ENCODE data around the gene FES.
"Not testable (repeated sequence)": the region's sequence is repeated elsewhere in the genome, so short reads cannot be mapped to it uniquely, and the experiment has no call there.

The FES gene

DNA sequence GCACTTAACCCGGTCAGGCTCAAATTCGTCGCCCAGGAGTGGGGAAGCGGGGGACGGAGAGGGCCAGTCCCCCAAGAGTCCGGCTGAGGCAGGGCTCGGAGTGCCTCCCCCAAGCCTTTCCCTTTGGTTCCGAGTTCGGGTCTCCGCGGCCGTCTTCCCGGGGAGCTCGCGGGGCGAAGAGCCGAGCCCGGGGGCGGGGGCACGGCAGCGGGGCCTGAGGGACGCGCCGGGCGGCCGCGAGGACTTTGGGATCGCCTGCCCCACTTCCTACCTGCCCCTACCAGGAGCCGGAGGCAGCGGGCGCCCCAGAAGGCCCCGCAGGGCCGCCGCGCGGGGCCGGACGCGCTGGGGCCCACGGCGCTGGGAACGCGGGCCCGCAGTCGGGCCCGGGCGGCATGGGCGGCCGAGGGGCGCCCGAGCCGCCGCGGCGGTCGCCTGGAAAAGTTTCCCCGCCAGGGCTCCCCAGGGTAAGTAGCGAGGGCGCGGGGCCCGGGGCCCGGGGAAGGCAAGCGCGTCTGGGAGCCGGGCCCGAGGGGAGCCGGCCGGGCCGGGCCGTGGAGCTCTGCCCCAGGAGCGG is 13.1 kb upstream of the FES start:
- H3K4me3 ChIP-seq (ENCODE audit: low read depth, low read length), result peak overlapping the region; percentile 67
- TF ChIP-seq, protein P1, sequence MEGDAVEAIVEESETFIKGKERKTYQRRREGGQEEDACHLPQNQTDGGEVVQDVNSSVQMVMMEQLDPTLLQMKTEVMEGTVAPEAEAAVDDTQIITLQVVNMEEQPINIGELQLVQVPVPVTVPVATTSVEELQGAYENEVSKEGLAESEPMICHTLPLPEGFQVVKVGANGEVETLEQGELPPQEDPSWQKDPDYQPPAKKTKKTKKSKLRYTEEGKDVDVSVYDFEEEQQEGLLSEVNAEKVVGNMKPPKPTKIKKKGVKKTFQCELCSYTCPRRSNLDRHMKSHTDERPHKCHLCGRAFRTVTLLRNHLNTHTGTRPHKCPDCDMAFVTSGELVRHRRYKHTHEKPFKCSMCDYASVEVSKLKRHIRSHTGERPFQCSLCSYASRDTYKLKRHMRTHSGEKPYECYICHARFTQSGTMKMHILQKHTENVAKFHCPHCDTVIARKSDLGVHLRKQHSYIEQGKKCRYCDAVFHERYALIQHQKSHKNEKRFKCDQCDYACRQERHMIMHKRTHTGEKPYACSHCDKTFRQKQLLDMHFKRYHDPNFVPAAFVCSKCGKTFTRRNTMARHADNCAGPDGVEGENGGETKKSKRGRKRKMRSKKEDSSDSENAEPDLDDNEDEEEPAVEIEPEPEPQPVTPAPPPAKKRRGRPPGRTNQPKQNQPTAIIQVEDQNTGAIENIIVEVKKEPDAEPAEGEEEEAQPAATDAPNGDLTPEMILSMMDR (IDR thresholded peaks at IDR 0.05; ENCODE audit: control insufficient read depth, extremely low read depth, insufficient read depth), result no peak
- DNase-seq (ENCODE audit: low read depth), result no peak

DNA sequence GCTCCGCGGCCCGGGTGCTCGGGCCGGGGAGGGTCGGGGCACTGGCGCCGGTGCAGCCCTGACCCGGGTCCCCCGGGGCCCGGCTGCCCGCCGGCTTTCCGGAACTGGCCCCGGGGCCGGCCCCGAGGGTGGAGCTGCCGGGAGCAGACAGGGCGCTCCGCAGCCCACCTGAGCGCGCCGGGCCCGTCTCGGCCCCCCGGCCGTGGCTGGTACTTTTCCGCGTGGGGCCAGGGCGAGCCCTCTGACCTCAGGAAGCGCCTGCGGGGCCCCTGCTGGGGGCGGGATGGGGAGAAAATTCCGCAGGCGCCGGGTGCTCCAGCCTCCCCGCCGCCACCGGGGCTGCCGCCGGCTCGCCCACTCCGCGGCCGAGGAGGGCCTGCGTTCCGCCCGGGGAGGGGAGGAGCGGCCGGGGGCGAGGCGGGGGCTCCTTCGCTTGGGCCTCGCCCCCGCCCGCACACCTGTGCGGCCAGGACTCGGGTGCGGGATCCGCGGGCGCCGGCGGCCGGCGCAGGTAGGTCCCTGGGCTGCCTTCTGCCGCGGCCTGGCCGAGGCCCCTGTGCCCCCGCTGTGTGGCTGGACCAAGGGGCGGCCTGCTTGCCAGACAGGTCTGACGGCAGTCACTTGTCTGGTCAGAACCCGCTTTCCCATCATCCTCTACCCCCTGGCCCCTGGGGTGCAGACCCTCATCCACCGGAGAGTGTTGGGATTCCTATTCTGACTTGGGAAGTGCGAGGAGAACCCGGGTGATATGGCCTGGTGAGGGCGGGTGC is 12.4 kb upstream of the FES start:
- no peak for DNase-seq (ENCODE audit: low read depth)

DNA sequence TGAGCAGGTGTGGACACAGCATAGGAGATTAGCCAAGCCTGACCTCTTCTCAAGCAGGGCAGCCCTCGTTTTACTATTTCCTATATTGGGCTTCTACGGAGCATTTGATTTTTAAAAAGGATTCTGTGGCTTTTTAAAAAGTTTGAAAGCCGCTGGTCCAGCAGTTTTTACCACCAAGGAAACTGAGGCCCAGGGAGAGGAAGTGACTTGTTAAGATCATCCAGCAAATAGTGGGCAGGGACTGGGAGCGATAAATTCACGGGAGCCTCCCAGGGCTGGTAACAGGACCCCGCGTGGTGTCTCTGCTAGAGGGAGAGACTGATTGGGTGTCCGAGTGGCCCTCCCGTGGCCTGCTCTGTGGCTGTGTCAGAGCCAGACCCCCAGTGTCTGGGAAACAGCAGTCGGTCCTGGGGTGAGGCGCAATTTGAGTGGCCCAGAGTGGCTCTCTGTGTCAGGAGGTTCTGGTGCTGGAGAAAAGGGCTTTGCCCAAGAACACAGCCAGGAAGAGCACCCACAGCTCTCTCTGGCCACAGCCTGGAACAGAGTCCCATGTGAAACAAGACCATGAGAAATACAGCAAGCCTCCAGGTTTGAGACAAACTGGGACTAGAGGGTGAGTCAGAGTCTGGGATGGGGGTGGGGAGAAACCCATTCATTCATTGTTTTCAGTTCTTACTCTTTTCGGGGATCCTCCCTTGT is 11.7 kb upstream of the FES start:
- no peak for DNase-seq (ENCODE audit: low read depth)
- TF ChIP-seq, protein P1 (IDR thresholded peaks at IDR 0.05; ENCODE audit: control insufficient read depth, extremely low read depth, insufficient read depth), result no peak
- peak overlapping the region; percentile 67 for H3K4me3 ChIP-seq (ENCODE audit: low read depth, low read length)

More for the DNA sequence above, 12.4 kb upstream of the FES start:
- H3K4me3 ChIP-seq (ENCODE audit: low read depth, low read length), result peak overlapping the region; percentile 67
- TF ChIP-seq, protein P1 (IDR thresholded peaks at IDR 0.05; ENCODE audit: control insufficient read depth, extremely low read depth, insufficient read depth), result no peak

DNA sequence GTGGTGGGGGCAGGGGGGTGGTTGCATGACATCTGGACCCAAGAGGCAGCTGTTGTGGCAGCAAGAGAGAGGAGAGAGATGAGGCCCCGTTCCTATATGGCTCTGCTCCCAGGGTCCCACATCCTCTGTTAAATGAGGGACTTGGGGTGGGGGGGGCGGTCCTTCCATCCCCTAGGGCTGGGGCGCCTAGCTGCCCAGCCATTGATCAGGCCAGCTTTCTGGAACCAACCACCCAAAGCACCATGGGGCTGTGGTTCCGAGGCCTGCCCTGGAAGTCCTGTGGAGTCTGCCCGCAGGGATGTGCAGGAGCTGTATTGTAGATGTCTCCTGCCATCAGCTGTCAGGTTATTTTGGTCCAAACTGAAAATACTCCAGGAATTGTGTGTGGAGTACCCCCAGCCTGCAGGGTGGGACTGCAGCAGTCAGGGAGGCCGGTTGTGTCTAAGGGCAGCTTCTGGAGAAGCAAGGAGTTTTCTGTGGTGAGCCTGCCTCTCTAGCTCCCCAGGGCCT is 10.8 kb upstream of the FES start:
- TF ChIP-seq, protein P1 (IDR thresholded peaks at IDR 0.05; ENCODE audit: control insufficient read depth, extremely low read depth, insufficient read depth), result no peak
- no peak overlapping the region for H3K4me3 ChIP-seq (ENCODE audit: low read depth, low read length)
- DNase-seq (ENCODE audit: low read depth), result no peak

DNA sequence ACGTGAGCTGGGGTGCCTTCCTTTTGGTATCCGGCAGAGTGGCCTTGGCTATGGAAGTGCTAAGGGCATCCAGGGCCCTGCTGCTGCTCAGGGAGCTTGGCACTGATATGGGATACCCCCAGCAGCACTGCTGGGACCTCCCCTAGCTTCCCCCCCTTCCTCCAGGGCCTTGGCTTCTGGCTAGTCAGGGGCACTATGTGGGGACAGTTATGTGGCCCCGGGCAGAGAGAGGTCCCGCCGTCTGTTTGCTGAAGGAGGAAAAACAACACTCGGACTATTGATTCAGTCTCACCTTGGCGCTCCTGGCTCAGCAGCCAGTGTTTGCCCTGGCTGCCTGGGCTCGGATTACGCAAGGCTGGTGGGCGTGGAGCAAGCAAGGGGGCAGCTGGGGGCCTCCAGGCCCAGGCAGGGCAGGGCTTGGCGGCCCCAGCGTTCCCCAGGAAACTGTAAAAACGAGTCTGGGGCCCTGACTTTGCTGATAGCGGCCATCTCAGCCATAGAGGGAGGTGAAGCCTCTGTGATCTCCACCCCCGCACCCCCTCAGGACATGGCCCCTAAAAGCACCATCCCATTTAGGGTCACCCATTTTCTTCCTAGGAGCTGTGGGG is 10.2 kb upstream of the FES start:
- TF ChIP-seq, protein P1 (IDR thresholded peaks at IDR 0.05; ENCODE audit: control insufficient read depth, extremely low read depth, insufficient read depth), result no peak
- no peak for DNase-seq (ENCODE audit: low read depth)
- no peak overlapping the region for H3K4me3 ChIP-seq (ENCODE audit: low read depth, low read length)

DNA sequence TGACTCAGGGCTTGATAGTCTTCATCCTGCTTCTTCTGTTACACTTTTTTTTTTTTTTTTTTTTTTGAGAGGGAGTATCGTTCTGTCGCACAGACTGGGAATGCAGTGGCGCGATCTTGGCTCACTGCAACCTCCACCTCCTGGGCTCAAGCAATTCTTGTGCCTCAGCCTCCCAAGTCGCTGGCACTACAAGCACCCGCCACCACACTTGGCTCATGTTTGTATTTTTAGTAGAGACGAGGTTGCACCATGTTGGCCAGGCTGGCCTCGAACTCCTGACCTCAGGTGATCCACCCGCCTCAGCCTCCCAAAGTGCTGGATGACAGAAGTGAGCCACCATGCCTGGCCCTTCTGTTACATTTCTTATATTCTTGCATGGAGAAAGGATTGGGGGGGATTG is 9.3 kb upstream of the FES start:
- not testable (repeated sequence) for H3K4me3 ChIP-seq (ENCODE audit: low read depth, low read length); DNase-seq (ENCODE audit: low read depth)

DNA sequence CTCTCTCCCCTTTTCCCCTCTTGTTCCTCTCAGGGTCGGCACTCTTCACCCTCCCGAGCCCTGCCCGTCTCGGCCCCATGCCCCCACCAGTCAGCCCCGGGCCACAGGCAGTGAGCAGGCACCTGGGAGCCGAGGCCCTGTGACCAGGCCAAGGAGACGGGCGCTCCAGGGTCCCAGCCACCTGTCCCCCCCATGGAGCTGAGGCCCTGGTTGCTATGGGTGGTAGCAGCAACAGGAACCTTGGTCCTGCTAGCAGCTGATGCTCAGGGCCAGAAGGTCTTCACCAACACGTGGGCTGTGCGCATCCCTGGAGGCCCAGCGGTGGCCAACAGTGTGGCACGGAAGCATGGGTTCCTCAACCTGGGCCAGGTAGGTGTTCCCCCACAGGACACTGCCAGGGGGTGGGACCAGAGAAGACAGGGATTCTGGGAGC is 8.7 kb upstream of the FES start:
- TF ChIP-seq, protein P1 (IDR thresholded peaks at IDR 0.05; ENCODE audit: control insufficient read depth, extremely low read depth, insufficient read depth), result no peak

More for the DNA sequence above, 8.7 kb upstream of the FES start:
- H3K4me3 ChIP-seq (ENCODE audit: low read depth, low read length), result no peak overlapping the region
- no peak for DNase-seq (ENCODE audit: low read depth)

All from LNCaP clone FGC (cell line).